GM19043 (cell line): ENCODE data around the gene SNX24.

ENCODE experiments used
- ATAC-seq: cut with Tn5 transposase; IDR thresholded peaks from one replicate; pipeline ENCODE4 v1.9.1; 2021; ENCODE audit warnings: low read depth; ENCODE audit not compliant: unreplicated experiment

SNX24 gene

GRCh38 chr5:122915717-122916461, 70.5 kb downstream of the SNX24 start:
- ATAC-seq, result peak; percentile 97

- no peak for ATAC-seq
These were observed 71.1 kb downstream of the SNX24 start for GRCh38 chr5:122916490-122916889.

- ATAC-seq, result no peak
These were observed 74.6 kb downstream of the SNX24 start for GRCh38 chr5:122919969-122920368.

GRCh38 chr5:122921826-122922225, 76.4 kb downstream of the SNX24 start:
- no peak for ATAC-seq

GRCh38 chr5:122924203-122924602, 78.8 kb downstream of the SNX24 start:
- no peak for ATAC-seq

GRCh38 chr5:122924719-122925395, 79.4 kb downstream of the SNX24 start:
- ATAC-seq, result no peak

- no peak for ATAC-seq
These were observed 83.6 kb downstream of the SNX24 start for GRCh38 chr5:122929001-122929400.

- no peak for ATAC-seq
These were observed 84.6 kb downstream of the SNX24 start for GRCh38 chr5:122929980-122930379.

- no peak for ATAC-seq
These were observed 88.5 kb downstream of the SNX24 start for GRCh38 chr5:122933956-122934355.

GRCh38 chr5:122936088-122936487, 90.7 kb downstream of the SNX24 start:
- ATAC-seq, result no peak

- no peak for ATAC-seq
These were observed 92.5 kb downstream of the SNX24 start for GRCh38 chr5:122937914-122938313.

GRCh38 chr5:122940890-122941289, 95.5 kb downstream of the SNX24 start:
- ATAC-seq, result no peak

- ATAC-seq, result no peak
These were observed 96.3 kb downstream of the SNX24 start for GRCh38 chr5:122941737-122942136.

- no peak for ATAC-seq
These were observed 96.9 kb downstream of the SNX24 start for GRCh38 chr5:122942164-122942914.

- no peak for ATAC-seq
These were observed 97.8 kb downstream of the SNX24 start for GRCh38 chr5:122943050-122943698.

- no peak for ATAC-seq
These were observed 98.6 kb downstream of the SNX24 start for GRCh38 chr5:122944051-122944450.

- ATAC-seq, result no peak
These were observed 102.0 kb downstream of the SNX24 start for GRCh38 chr5:122947372-122947771.

- no peak for ATAC-seq
These were observed 102.4 kb downstream of the SNX24 start for GRCh38 chr5:122947772-122948171.

- no peak for ATAC-seq
These were observed 102.9 kb downstream of the SNX24 start for GRCh38 chr5:122948319-122948718.

GRCh38 chr5:122951658-122952057, 106.2 kb downstream of the SNX24 start:
- no peak for ATAC-seq

GRCh38 chr5:122954719-122955118, 109.3 kb downstream of the SNX24 start:
- ATAC-seq, result no peak
